Measurements from ENCODE around the gene PARD6G. TPM values are rescaled to one million over a fixed set of nuclear protein-coding genes. Genes with fewer than 3 reads are reported as not detected.

The PARD6G gene
- polyA plus RNA-seq, 4 donors = 0.45 to 4.9 (median 2.8) TPM

GRCh38 chr18:80147037-80147417 lies 100.3 kb downstream of the PARD6G start:
- peaks cover 0 to 8% (median 0%) of the 10 kb centered on the region in 3 donors for H3K36me3 ChIP-seq (ENCODE audit: control insufficient read depth in 3 of 3, insufficient read depth in 2 of 3, low read depth in 1 of 3, low read length in 3 of 3)
- H3K27me3 ChIP-seq (ENCODE audit: control insufficient read depth in 3 of 3, insufficient read depth in 3 of 3, low read length in 3 of 3) = no peaks in the 10 kb centered on the region
- peaks cover 0 to 10% (median 0%) of the 10 kb centered on the region in 3 donors for H3K4me1 ChIP-seq (ENCODE audit: control insufficient read depth in 3 of 3, insufficient read depth in 2 of 3, low read depth in 1 of 3, low read length in 2 of 3)
- DNase-seq = peak in 1 of 2 donors; percentile 8
- no peaks in the 10 kb centered on the region for H3K9me3 ChIP-seq (ENCODE audit: control insufficient read depth in 2 of 2, insufficient read depth in 1 of 2, low read depth in 1 of 2, low read length in 1 of 2)
- peak overlapping the region in 2 of 3 donors; percentile 33 to 71 for H3K4me3 ChIP-seq (ENCODE audit: low read depth in 1 of 3, low read length in 3 of 3)
- FAIRE-seq = no peak
- WGBS, 3 donors = 24 to 47% (median 31%) methylated on average over 12 of the region's 12 CpGs
- no peak overlapping the region for H3K27ac ChIP-seq (ENCODE audit: low read depth in 1 of 3, low read length in 2 of 3)

- FAIRE-seq (no peak), DNase-seq (peak; percentile 69 to 88)
- 23 to 59% (median 37%) methylated on average over 5 of the region's 5 CpGs for WGBS, 3 donors
- Histone ChIP-seq H3K4me3 (ENCODE audit: low read depth in 1 of 3, low read length in 3 of 3) (no peak overlapping the region), H3K4me1 (ENCODE audit: control insufficient read depth in 3 of 3, insufficient read depth in 2 of 3, low read depth in 1 of 3, low read length in 2 of 3) (peaks cover 0 to 10% (median 0%) of the 10 kb centered on the region in 3 donors), H3K9me3 (ENCODE audit: control insufficient read depth in 2 of 2, insufficient read depth in 1 of 2, low read depth in 1 of 2, low read length in 1 of 2) (no peaks in the 10 kb centered on the region), H3K36me3 (ENCODE audit: control insufficient read depth in 3 of 3, insufficient read depth in 2 of 3, low read depth in 1 of 3, low read length in 3 of 3) (peaks cover 0 to 10% (median 0%) of the 10 kb centered on the region in 3 donors), H3K27ac (ENCODE audit: low read depth in 1 of 3, low read length in 2 of 3) (peak overlapping the region in 1 of 3 donors; percentile 13), H3K27me3 (ENCODE audit: control insufficient read depth in 3 of 3, insufficient read depth in 3 of 3, low read length in 3 of 3) (no peaks in the 10 kb centered on the region)
Measured at GRCh38 chr18:80145196-80145804, 102.0 kb downstream of the PARD6G start.

DNA sequence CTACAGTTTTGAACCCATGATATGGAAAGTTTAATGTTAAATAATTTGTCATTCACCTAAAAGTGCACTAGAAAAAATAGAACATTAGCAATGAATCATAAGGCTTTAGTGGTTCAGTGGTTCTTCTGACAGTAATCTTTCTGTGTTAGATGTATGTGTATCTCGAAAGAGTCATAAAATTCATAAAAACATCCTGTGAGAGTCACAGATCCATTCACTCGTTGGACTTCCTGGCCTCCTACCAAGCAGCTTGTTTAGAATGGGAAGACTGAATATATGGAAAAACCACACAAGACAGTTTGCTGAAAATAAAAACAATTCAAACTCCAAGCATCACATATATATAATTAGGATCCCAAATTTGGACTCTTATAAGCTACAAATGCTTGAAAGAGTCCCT lies 103.4 kb downstream of the PARD6G start:
- 38 to 63% (median 57%) methylated on average over 2 of the region's 2 CpGs for WGBS, 3 donors
- Histone ChIP-seq H3K4me1 (ENCODE audit: control insufficient read depth in 3 of 3, insufficient read depth in 2 of 3, low read depth in 1 of 3, low read length in 2 of 3) (peaks cover 0 to 7% (median 0%) of the 10 kb centered on the region in 3 donors), H3K9me3 (ENCODE audit: control insufficient read depth in 2 of 2, insufficient read depth in 1 of 2, low read depth in 1 of 2, low read length in 1 of 2) (no peaks in the 10 kb centered on the region), H3K27ac (ENCODE audit: low read depth in 1 of 3, low read length in 2 of 3) (no peak overlapping the region), H3K4me3 (ENCODE audit: low read depth in 1 of 3, low read length in 3 of 3) (no peak overlapping the region), H3K36me3 (ENCODE audit: control insufficient read depth in 3 of 3, insufficient read depth in 2 of 3, low read depth in 1 of 3, low read length in 3 of 3) (peaks cover 0 to 9% (median 0%) of the 10 kb centered on the region in 3 donors), H3K27me3 (ENCODE audit: control insufficient read depth in 3 of 3, insufficient read depth in 3 of 3, low read length in 3 of 3) (no peaks in the 10 kb centered on the region)
- FAIRE-seq = no peak
- DNase-seq = no peak

DNA sequence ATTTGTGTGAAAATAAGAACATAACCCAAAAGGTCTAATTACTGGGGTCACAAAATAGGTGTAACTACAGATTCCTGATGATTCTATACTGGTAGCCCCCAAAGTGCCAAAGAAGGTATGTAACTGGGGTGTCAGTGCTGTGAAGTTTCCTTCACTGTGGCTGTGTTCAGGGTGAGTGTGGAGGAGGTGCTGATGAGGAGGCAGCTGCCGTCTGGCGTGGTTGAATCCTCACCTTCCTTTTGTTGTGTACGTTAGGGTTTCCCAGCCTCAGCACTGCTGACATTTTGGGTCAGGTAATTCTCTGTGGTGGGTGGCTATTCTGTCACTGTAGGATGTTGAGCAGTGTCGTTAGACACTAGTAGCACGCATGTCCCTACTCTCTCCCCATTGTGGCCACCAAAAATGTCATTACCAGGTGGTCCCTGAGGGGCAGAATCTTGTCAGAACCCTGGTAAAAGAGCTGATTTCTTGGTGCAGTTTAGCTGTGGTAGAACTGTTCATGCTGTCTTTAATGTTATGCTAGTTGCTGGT lies 106.8 kb downstream of the PARD6G start:
- no peak for FAIRE-seq
- no peaks in the 10 kb centered on the region for H3K9me3 ChIP-seq (ENCODE audit: control insufficient read depth in 2 of 2, insufficient read depth in 1 of 2, low read depth in 1 of 2, low read length in 1 of 2)
- H3K27ac ChIP-seq (ENCODE audit: low read depth in 1 of 3, low read length in 2 of 3) = no peak overlapping the region
- 84 to 91% (median 85%) methylated on average over 5 of the region's 5 CpGs for WGBS, 3 donors
- no peak for DNase-seq
- H3K36me3 ChIP-seq (ENCODE audit: control insufficient read depth in 3 of 3, insufficient read depth in 2 of 3, low read depth in 1 of 3, low read length in 3 of 3) = peaks cover 7 to 31% (median 8%) of the 10 kb centered on the region in 3 donors
- peaks cover 0 to 2% (median 0%) of the 10 kb centered on the region in 3 donors for H3K4me1 ChIP-seq (ENCODE audit: control insufficient read depth in 3 of 3, insufficient read depth in 2 of 3, low read depth in 1 of 3, low read length in 2 of 3)
- H3K4me3 ChIP-seq (ENCODE audit: low read depth in 1 of 3, low read length in 3 of 3) = no peak overlapping the region
- H3K27me3 ChIP-seq (ENCODE audit: control insufficient read depth in 3 of 3, insufficient read depth in 3 of 3, low read length in 3 of 3) = no peaks in the 10 kb centered on the region

- 95 to 96% (median 96%) methylated on average over 12 of the region's 12 CpGs for WGBS, 3 donors
- H3K36me3 ChIP-seq (ENCODE audit: control insufficient read depth in 3 of 3, insufficient read depth in 2 of 3, low read depth in 1 of 3, low read length in 3 of 3) = peaks cover 10 to 37% (median 10%) of the 10 kb centered on the region in 3 donors
Measured at GRCh38 chr18:80137976-80138375, 109.3 kb downstream of the PARD6G start.

GRCh38 chr18:80137137-80137536 lies 110.2 kb downstream of the PARD6G start:
- WGBS, 3 donors = 92 to 98% (median 93%) methylated on average over 14 of the region's 14 CpGs
- Histone ChIP-seq H3K4me1 (ENCODE audit: control insufficient read depth in 3 of 3, insufficient read depth in 2 of 3, low read depth in 1 of 3, low read length in 2 of 3) (no peaks in the 10 kb centered on the region), H3K36me3 (ENCODE audit: control insufficient read depth in 3 of 3, insufficient read depth in 2 of 3, low read depth in 1 of 3, low read length in 3 of 3) (peaks cover 10 to 39% (median 10%) of the 10 kb centered on the region in 3 donors), H3K27me3 (ENCODE audit: control insufficient read depth in 3 of 3, insufficient read depth in 3 of 3, low read length in 3 of 3) (no peaks in the 10 kb centered on the region), H3K27ac (ENCODE audit: low read depth in 1 of 3, low read length in 2 of 3) (no peak overlapping the region), H3K9me3 (ENCODE audit: control insufficient read depth in 2 of 2, insufficient read depth in 1 of 2, low read depth in 1 of 2, low read length in 1 of 2) (no peaks in the 10 kb centered on the region), H3K4me3 (ENCODE audit: low read depth in 1 of 3, low read length in 3 of 3) (no peak overlapping the region)
- no peak for FAIRE-seq
- DNase-seq = no peak

More at GRCh38 chr18:80137976-80138375, 109.3 kb downstream of the PARD6G start:
- H3K27ac ChIP-seq (ENCODE audit: low read depth in 1 of 3, low read length in 2 of 3) = no peak overlapping the region
- no peak overlapping the region for H3K4me3 ChIP-seq (ENCODE audit: low read depth in 1 of 3, low read length in 3 of 3)
- DNase-seq (no peak), FAIRE-seq (no peak)
- no peaks in the 10 kb centered on the region for H3K27me3 ChIP-seq (ENCODE audit: control insufficient read depth in 3 of 3, insufficient read depth in 3 of 3, low read length in 3 of 3)
- no peaks in the 10 kb centered on the region for H3K4me1 ChIP-seq (ENCODE audit: control insufficient read depth in 3 of 3, insufficient read depth in 2 of 3, low read depth in 1 of 3, low read length in 2 of 3)
- no peaks in the 10 kb centered on the region for H3K9me3 ChIP-seq (ENCODE audit: control insufficient read depth in 2 of 2, insufficient read depth in 1 of 2, low read depth in 1 of 2, low read length in 1 of 2)

DNA sequence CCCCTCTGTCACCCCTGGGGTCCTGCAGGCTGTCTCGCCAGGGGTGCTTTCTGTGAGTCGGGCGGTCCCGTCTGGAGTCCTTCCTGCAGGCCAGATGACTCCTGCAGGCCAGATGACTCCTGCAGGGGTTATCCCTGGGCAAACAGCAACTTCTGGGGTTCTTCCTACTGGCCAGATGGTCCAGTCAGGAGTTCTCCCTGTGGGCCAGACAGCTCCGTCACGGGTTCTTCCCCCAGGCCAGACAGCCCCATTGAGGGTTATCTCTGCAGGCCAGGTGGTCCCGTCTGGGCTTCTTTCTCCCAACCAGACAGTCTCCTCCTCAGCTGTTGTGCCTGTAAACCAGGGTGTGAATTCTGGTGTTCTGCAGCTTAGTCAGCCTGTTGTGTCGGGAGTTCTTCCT lies 110.6 kb downstream of the PARD6G start:
- Histone ChIP-seq H3K27ac (ENCODE audit: low read depth in 1 of 3, low read length in 2 of 3) (no peak overlapping the region), H3K9me3 (ENCODE audit: control insufficient read depth in 2 of 2, insufficient read depth in 1 of 2, low read depth in 1 of 2, low read length in 1 of 2) (no peaks in the 10 kb centered on the region), H3K4me3 (ENCODE audit: low read depth in 1 of 3, low read length in 3 of 3) (no peak overlapping the region), H3K36me3 (ENCODE audit: control insufficient read depth in 3 of 3, insufficient read depth in 2 of 3, low read depth in 1 of 3, low read length in 3 of 3) (peaks cover 10 to 39% (median 10%) of the 10 kb centered on the region in 3 donors), H3K4me1 (ENCODE audit: control insufficient read depth in 3 of 3, insufficient read depth in 2 of 3, low read depth in 1 of 3, low read length in 2 of 3) (no peaks in the 10 kb centered on the region), H3K27me3 (ENCODE audit: control insufficient read depth in 3 of 3, insufficient read depth in 3 of 3, low read length in 3 of 3) (no peaks in the 10 kb centered on the region)
- 93 to 96% (median 94%) methylated on average over 8 of the region's 8 CpGs for WGBS, 3 donors
- DNase-seq = no peak
- FAIRE-seq = no peak

GRCh38 chr18:80135136-80135535 lies 112.2 kb downstream of the PARD6G start:
- Histone ChIP-seq H3K36me3 (ENCODE audit: control insufficient read depth in 3 of 3, insufficient read depth in 2 of 3, low read depth in 1 of 3, low read length in 3 of 3) (peaks cover 10 to 35% (median 10%) of the 10 kb centered on the region in 3 donors), H3K27me3 (ENCODE audit: control insufficient read depth in 3 of 3, insufficient read depth in 3 of 3, low read length in 3 of 3) (no peaks in the 10 kb centered on the region), H3K9me3 (ENCODE audit: control insufficient read depth in 2 of 2, insufficient read depth in 1 of 2, low read depth in 1 of 2, low read length in 1 of 2) (no peaks in the 10 kb centered on the region), H3K4me3 (ENCODE audit: low read depth in 1 of 3, low read length in 3 of 3) (no peak overlapping the region), H3K27ac (ENCODE audit: low read depth in 1 of 3, low read length in 2 of 3) (no peak overlapping the region), H3K4me1 (ENCODE audit: control insufficient read depth in 3 of 3, insufficient read depth in 2 of 3, low read depth in 1 of 3, low read length in 2 of 3) (no peaks in the 10 kb centered on the region)
- DNase-seq (no peak), FAIRE-seq (no peak)
- 93 to 97% (median 97%) methylated on average over 1 of the region's 1 CpG for WGBS, 3 donors

Measured in small intestine (tissue), 7 donors.